Type B pancreatic cell (in vitro differentiated cells): Measurements from ENCODE around the gene EHBP1. TPM values are rescaled to one million over a fixed set of nuclear protein-coding genes. Genes with fewer than 3 reads are reported as not detected.

ENCODE experiments used
- DNase-seq: peaks from one replicate; pipeline ENCODE4 v3.0.0; 2021; ENCODE audit warnings: mixed read lengths; ENCODE audit not compliant: unreplicated experiment; ENCODE audit errors: extremely low spot score
- H3K27ac Mint-ChIP-seq: 2 replicates; pipeline ENCODE4 v1.8.0; 2021; ENCODE audit warnings: mild to moderate bottlenecking, mixed read lengths
- H3K27me3 Mint-ChIP-seq: 2 replicates; pipeline ENCODE4 v1.8.0; 2021; ENCODE audit warnings: mixed read lengths
- H3K36me3 Mint-ChIP-seq: 2 replicates; pipeline ENCODE4 v1.8.0; 2021; ENCODE audit warnings: mixed read lengths
- H3K4me1 Mint-ChIP-seq: one replicate; pipeline ENCODE4 v1.8.0; 2021; ENCODE audit warnings: mixed read lengths; ENCODE audit not compliant: unreplicated experiment
- H3K4me3 Mint-ChIP-seq: 2 replicates; pipeline ENCODE4 v1.8.0; 2021; ENCODE audit warnings: mild to moderate bottlenecking, mixed read lengths
- H3K9me3 Mint-ChIP-seq: 2 replicates; pipeline ENCODE4 v1.8.0; 2021; ENCODE audit warnings: mixed read lengths
- total RNA-seq: library from RNA; stranded (reverse); gene quantifications from 2 replicates; pipeline ENCODE4 v1.2.1, GENCODE V29; 2021; ENCODE audit warnings: low replicate concordance
- TF ChIP-seq, protein P1 (sequence below): fragments of 200-600 bp; sonication (generic); conservative IDR thresholded peaks from 2 replicates; pipeline ENCODE4 v1.5.0; 2021; ENCODE audit warnings: antibody characterized with exemption, mild to moderate bottlenecking

Gene EHBP1
- total RNA-seq, 1 donor from 2014 or later = 59.2 TPM

DNA sequence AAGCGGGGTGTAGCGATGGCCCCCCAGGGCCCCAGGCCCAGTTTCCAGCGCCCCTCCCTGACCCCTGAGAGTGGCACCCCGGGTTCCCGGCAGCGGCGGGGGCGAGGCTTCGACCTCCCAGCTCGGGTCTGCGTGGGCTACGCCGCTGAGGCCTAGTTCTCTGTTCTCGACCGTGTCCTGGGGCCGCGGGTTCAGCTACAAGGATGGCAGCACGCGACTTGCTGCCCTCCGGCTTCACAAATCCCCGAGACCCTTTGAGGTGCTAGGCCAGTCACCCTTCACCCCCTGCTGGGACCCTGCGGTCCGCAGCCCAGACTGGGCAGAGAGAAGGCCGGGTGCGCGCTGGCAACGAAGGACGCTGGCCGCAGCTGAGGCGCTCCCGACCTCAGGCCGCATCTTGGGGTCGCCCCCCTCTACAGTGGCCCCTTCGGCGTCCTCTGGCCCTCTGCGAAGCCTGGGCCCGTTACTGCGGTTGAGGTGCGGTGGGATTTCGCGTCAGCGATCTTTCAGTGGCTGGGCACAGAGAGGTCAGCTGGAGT, 346.4 kb downstream of the EHBP1 start:
- DNase-seq = no peak
- H3K4me3 Mint-ChIP-seq = peak overlapping the region; percentile 83
- H3K27ac Mint-ChIP-seq = peak overlapping the region; percentile 78
- peaks cover 14% of the 10 kb centered on the region for H3K36me3 Mint-ChIP-seq
- no peaks in the 10 kb centered on the region for H3K9me3 Mint-ChIP-seq
- H3K4me1 Mint-ChIP-seq = peaks cover 14% of the 10 kb centered on the region
- TF ChIP-seq, protein P1, sequence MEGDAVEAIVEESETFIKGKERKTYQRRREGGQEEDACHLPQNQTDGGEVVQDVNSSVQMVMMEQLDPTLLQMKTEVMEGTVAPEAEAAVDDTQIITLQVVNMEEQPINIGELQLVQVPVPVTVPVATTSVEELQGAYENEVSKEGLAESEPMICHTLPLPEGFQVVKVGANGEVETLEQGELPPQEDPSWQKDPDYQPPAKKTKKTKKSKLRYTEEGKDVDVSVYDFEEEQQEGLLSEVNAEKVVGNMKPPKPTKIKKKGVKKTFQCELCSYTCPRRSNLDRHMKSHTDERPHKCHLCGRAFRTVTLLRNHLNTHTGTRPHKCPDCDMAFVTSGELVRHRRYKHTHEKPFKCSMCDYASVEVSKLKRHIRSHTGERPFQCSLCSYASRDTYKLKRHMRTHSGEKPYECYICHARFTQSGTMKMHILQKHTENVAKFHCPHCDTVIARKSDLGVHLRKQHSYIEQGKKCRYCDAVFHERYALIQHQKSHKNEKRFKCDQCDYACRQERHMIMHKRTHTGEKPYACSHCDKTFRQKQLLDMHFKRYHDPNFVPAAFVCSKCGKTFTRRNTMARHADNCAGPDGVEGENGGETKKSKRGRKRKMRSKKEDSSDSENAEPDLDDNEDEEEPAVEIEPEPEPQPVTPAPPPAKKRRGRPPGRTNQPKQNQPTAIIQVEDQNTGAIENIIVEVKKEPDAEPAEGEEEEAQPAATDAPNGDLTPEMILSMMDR = no peak
- peaks cover 89% of the 10 kb centered on the region for H3K27me3 Mint-ChIP-seq

DNA sequence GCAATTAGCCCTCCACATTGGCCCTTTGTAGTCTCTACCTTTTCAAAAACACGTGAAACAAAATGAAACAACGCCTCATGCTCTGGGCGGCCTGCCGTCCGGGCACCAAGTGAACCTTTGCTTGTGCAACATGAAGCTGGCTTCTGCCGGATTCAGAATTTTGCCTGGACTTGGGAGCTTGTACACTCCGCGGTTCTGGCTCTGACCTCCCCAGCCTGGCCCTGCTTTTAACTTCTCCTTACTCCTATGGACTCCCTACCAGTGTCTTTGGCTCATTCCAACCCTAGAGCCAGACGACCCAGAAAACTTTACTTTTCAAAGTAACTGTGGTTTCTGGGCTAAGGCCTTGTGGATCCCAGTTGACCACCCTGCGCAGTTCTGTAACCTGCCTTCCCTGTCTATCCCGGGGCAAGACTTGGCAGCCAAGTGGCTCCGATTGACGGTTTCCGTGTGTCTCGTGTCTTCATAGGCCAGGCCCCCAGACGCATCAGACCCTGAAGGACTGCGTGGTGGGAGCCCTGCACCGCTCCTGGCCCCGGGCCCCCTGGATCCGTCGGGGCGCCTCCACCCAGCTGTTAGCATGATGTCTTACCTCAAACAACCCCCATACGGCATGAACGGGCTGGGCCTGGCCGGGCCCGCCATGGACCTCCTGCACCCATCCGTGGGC, 347.0 kb downstream of the EHBP1 start:
- Mint-ChIP-seq H3K27ac (peak overlapping the region; percentile 78), H3K36me3 (peaks cover 21% of the 10 kb centered on the region), H3K27me3 (peaks cover 90% of the 10 kb centered on the region), H3K9me3 (no peaks in the 10 kb centered on the region), H3K4me3 (peak overlapping the region; percentile 83), H3K4me1 (peaks cover 16% of the 10 kb centered on the region)
- no peak for DNase-seq
- TF ChIP-seq, protein P1 = no peak

DNA sequence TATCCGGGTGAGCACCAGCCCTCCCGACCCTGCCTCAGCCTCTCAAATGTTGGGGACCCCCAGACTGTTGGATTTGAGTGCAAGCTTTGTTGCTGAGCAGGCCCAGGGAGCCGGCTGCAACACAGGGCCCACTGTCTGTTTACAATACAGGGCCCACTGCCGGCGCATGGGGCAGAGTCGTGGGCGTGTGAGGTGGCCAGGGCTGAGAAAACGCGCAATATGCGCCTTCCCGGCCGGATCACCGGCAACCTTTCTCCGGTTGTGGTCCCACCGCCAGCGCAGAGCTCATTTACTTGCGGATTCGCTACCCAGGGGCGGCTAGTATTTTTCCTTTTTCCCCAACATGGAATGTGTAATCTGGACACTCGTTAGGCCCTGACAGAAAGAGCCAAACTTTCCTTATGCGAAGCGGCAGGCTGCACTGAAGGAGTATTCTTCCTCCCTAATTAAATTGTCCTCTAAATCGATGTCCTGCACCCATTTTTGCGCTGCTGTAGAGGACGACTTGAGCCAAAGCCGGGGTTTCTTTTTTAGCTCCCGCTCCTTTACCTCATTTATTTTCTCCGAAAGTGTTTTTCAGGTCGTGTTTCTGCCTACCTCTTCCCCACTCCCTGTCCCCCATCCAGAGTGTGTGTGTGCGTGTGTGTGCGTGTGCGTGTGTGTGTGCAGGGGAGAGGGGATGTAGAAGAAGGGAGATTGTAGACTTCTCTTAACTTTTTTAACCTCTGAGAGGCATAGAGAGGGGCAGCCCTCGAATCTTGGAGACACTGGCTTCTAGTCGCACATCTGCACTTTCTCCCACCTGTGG, 347.8 kb downstream of the EHBP1 start:
- DNase-seq = no peak
- H3K4me3 Mint-ChIP-seq = peak overlapping the region; percentile 83

DNA sequence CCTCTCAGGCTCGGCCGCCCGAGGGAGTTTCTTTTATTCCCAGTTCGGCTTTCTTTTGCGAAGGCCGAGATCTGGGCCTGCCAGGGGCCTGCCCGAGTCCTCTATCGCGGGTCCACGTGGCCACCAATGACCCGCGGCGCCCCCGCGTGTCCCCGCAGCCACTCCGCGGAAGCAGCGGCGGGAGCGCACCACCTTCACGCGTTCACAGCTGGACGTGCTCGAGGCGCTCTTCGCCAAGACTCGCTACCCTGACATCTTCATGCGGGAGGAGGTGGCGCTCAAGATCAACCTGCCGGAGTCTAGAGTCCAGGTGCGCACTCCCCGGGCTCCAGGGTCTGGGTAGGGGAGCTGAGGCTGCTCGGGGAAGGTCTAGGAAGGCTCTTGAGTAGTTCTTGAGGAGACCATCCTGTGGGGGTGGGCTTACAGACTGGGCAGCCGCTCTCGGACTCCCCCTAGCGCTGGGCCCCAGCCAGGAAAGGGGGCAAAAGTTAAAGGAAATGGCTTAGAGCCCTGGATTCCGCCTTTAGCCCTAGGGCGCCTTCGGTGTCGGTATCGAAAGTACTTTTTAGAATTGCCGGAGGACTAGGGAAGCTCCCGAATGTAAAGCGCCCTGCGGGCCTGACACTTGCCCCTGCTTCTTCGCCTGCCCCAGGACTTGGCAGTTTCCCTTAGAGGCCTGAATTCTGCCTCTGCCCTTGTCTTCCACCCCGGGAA, 348.5 kb downstream of the EHBP1 start:
- TF ChIP-seq, protein P1 = peak; percentile 70
- H3K27me3 Mint-ChIP-seq = peaks cover 89% of the 10 kb centered on the region
- H3K27ac Mint-ChIP-seq = peak overlapping the region; percentile 77
- H3K36me3 Mint-ChIP-seq = peaks cover 25% of the 10 kb centered on the region
- no peaks in the 10 kb centered on the region for H3K9me3 Mint-ChIP-seq
- peak overlapping the region; percentile 83 for H3K4me3 Mint-ChIP-seq
- peaks cover 23% of the 10 kb centered on the region for H3K4me1 Mint-ChIP-seq
- DNase-seq = peak; percentile 72

More for the DNA sequence above, 347.8 kb downstream of the EHBP1 start:
- TF ChIP-seq, protein P1 = no peak
- H3K27me3 Mint-ChIP-seq = peaks cover 91% of the 10 kb centered on the region
- peaks cover 24% of the 10 kb centered on the region for H3K36me3 Mint-ChIP-seq
- peaks cover 20% of the 10 kb centered on the region for H3K4me1 Mint-ChIP-seq
- no peaks in the 10 kb centered on the region for H3K9me3 Mint-ChIP-seq
- H3K27ac Mint-ChIP-seq = peak overlapping the region; percentile 53

DNA sequence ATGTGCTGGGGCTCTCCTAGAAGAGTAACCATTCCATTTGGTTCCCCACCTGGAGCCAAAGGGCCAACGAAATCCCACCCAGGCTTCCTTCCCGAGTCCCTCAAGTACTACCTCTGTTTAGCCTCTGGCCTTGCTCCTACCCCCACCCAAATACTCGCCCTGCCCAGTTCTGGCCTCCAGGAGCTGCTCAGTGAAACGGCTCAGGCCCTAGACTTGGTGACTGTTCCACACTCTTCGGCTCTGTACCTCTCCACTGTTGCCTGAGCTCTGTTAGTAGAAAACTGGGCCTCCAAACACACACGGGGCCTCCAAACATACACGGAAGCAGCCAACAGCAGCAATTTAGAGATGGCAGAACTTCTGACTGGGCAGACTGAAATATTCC, 349.3 kb downstream of the EHBP1 start:
- no peaks in the 10 kb centered on the region for H3K9me3 Mint-ChIP-seq

More for the DNA sequence above, 349.3 kb downstream of the EHBP1 start:
- no peak for DNase-seq
- TF ChIP-seq, protein P1 = no peak
- Mint-ChIP-seq H3K27ac (peak overlapping the region; percentile 77), H3K36me3 (peaks cover 25% of the 10 kb centered on the region), H3K27me3 (peaks cover 88% of the 10 kb centered on the region), H3K4me3 (peak overlapping the region; percentile 83), H3K4me1 (peaks cover 20% of the 10 kb centered on the region)
